Medulla oblongata (tissue), 1 donor: Measurements from ENCODE around the gene BOD1.
A peak's percentile ranks its signal among the peaks of the same experiment; 100 is the strongest.
"Not testable (repeated sequence)": the region's sequence is repeated elsewhere in the genome, so short reads cannot be mapped to it uniquely, and the experiment has no call there.

ENCODE experiments used
- DNase-seq: peaks from one replicate; pipeline ENCODE4 v3.0.0-alpha.2; 2015; ENCODE audit errors: extremely low spot score

Gene BOD1

DNA sequence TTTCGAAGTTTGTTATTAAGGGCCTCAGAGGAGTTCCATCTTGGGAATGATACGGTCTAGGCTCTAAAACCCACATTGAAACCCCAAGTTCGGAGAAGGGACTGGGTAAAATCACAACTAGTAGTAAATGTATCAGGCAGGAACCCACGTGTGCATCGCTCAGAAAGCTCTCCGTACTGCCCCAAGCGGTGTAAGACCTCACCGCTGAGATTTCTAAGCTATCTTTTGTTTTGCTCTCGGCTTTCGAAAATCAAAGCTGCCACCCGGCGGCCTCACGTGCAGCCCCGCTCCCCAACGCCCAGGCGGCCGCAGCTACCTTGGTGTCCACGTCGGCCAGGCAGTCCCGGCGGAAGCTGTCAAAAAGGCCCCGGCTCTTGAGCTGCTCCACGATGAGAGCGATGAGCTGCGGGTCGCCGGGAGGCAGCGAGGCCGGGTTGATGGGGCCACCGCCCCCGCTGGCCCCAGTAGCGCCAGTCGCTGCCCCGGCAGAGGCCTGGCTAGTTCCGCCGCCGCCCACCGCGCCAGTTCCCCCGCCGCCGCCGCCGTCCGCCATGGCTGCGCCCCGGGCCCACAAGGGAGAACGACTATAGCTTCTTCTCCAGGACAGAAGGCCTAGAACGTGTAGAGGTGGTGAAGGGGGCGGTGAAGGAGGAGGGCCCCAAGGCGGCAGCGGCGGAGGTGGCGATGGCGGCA is 420 bp downstream of the BOD1 start:
- peak; percentile 87 for DNase-seq

DNA sequence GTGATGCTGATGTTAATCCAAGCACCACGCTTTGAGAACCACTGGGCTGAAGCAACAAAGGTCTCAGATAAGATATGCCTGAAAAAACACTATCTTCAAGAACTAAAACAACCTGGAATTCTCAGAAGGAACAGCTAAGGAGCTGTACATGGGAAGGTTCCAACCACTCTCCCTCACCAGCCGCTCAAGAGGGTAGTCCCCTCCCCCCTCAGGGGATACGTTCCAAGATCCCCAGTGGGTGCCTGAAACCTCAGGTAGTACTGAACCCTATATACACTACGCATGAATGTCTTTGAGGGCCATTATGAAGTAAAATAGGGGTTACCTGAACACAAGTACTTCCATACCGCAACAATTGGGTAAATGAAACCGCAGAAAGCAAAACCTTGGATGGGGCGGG is 1.9 kb downstream of the BOD1 start:
- no peak for DNase-seq

DNA sequence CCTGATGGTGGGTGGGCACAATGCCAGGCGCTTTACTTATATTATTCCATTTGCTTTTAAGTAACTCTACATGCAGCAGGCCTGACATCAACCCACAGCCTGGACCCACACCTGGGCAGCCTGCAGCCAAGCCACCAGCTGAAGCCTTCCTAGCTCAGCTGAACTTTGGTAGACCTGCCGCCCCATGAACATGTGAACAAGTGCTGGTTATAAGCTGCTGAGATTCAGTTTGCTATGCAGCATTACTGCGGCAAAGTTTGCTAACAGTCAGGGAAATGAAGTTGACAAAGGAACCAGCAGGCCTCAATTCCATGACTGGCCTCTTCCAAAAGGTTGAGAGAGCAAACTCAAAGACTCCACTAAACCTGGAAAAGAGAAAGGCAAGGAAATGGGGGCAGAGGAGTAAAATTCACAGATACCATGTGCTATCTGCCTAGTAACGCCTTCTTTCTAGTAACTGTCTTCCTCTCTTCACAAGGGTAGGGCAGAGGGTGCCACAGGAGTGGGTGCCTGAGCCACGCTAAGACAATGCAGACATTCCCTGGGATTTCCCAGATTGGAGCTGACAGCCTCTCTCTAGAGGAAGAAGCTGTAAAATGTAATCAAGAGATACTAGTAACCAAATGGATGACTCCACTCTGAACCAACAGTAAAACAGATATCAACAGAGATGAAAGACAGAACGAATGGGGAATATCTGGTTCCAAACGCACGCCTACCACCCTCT is 2.9 kb downstream of the BOD1 start:
- no peak for DNase-seq

DNA sequence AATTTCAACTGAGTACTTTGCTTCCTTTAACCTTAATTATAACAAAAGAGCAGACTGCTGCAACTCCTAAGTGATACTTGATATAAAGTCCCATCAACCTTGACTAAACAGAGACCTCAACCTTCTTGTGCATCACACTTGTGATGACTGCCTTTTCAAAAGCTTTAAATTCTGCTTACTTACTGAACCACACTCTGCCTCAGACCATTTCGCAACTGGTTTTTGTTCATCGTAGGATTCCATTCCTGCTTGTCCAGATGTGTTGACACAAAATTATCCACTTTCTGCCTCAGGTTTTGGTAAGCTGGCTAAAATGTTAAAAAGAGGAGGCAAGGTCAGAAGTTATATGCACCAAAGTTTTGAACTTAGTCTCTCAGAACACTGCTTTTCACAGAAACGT is 3.5 kb downstream of the BOD1 start:
- no peak for DNase-seq

DNA sequence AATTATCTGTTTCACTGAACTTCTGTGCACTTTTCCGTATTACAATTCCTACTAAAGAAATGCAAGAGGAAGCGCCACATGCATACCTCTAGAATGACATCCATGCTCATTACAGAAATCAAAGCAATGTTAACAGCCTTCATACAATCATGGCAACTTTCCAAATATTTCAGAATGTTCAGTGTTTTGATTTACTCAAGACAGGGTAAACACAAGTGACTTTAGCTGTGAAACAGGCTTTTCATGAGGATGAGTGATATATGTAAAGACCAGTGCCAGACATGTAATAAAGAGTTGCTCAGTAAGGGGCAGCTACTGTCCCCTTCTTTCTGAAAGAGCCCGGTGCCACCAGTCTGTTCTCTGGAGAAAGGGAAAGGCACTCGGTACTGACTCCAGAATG is 4.7 kb downstream of the BOD1 start:
- DNase-seq, result no peak

DNA sequence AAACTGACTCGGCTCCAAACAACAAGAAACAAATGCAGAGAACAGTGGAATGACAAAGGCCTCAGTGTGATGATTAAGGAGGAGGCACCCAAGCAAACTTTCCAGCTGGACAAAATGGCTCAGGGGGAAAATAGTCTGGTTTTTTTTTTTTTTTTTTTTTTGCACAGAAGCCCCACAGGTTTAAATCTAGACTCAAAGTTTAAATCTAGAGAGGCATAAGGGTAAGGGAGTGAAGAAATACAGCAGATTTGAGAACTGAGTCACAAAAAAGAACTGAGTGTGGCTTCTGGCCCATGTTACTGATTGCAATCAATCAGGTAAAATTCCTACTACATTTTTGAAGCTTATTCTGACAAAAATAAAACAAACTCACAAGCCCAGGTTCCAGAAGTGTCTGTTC is 12.3 kb downstream of the BOD1 start:
- DNase-seq, result no peak

DNA sequence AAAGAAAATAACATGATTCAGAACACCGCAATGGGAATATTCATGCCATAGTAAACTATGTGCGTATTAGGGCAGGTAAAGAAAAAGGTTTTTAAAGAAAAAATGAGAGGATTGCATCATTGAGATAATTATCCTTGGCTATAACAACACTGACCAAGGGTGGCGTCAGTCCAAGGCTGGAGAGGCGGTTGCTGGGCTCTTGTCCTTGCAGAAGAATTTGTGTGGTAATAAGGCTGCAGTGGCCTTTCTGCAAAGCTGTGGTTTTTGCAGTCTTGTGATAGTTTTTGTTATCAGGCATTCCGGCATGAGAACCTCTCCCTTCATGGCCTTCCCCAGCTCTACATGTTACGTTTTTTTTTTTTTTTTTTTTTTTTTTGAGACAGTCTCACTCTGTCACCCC is 14.0 kb downstream of the BOD1 start:
- peak; percentile 49 for DNase-seq

DNA sequence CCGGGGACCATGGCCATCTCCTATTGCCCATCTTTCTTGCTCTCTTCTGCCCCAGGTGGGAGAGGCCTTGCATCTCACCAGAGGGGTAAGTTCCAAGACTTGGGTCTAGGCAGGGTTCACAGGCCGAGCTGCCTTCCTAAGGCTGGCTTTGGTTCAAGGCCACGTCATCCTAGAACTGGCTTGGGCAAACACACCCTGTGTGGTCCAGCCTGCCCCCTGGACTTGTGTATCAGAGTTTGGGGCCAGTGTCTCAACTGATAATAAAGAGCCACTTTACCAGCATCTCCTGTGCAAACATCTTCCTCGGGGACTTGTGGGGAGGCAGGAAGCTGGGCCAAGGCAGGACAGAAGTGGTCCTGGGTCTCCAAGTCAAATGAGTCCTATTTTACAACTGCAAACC is 17.8 kb downstream of the BOD1 start:
- no peak for DNase-seq

DNA sequence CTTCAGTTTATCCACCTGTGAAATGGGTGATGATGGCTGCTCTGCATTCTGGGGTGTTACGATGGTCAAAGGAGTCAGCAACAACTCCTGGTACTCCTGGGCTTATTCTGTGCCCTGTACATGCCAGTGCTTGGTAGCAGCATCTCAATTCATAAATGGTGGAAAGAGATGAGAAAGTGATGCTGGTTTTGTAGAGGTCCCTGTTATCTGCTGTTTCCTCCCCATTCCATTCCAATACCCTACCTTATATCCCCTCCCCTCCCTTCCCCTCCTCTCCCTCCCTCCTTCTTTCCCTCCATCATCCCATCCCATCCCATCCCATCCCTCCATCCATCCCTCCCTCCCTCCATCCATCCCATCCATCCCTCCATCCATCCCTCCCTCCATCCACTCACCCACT is 19.1 kb downstream of the BOD1 start:
- no peak for DNase-seq

DNA sequence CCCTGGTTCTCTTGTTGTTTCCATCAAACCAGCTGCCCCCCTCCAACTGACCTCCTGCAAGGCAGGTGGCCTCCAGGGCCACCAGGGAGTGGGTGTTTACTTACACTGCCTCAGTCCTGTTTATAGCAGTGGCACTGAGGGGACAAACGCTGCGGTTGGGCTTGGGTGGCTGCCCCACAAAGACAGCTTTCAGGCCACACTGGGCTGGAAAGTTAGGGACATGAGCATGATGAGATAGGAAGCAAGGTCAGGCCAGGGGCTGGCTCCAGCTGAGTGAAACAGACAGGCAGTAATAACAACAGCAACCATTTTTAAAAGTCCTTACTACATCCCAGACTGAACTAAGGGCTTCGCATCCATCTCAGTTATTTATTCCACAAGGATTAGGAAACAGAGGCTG is 20.6 kb downstream of the BOD1 start:
- DNase-seq, result no peak

DNA sequence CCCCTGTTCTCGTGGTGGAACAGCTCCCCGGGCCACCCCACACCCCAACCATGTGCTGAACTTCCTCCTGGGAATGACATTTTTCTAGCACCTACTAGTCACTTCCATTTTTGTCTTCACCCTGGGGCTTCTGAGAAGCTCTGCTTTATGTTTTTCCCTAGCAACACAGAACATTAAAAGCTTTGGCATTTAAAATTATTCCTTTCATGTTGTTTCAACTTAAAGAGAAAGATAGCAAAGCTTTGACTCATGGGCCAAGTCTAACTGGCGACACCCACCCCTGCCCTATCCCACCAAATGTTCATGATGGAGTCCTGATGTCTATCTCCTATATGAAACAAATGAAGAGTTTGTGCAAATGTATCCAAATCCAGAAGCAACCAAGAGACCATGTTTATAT is 22.4 kb downstream of the BOD1 start:
- no peak for DNase-seq

DNA sequence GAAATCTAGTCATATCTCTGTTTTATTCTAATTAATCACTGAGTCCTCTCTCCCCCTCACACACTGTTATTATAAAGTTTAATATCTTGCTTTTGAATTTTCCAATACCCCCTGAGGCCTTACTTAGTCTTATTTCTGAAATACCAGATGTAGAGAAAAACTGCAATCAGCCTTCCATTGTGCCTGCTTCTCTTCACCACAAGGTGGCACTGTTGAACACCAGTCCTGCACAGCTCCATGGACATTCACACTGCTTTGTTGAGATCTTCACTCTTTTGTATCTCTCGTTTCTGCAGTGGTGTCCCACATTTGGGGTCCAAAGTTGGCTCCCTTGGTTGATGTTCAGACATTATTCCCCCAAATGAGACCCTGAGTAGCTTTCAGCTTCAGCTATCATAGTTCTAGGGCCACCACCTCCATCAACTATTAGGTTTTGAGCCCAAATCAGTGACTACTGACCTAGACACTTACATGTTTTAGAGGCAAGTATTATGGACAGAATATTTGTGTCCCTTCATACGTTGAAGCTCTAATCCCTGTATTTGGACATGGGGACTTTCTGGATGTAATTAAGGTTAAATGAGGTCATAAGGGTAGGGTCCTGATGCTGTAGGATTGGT is 24.3 kb downstream of the BOD1 start:
- no peak for DNase-seq

DNA sequence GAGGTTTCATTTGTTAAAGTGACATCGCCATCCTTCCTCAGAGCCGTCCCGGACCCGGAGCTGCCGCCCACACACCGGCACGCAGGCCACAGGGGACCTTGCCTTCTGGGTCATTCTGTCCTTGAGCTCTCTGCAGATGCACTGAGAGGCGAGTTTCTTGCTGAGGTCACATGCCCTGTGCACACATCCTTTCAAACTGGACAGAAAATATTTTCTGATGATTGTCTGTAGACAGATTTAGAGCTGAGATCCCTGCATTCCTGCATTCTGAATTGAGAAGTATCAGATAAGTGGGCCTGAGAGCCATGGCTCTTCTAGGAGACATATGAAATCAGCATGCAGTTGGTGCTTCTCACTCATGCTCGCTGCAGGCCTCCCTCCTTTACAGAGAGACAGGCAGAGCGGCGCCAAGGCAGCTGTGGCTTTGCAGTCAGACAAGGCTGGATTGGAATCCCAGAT is 25.4 kb downstream of the BOD1 start:
- peak; percentile 20 for DNase-seq

DNA sequence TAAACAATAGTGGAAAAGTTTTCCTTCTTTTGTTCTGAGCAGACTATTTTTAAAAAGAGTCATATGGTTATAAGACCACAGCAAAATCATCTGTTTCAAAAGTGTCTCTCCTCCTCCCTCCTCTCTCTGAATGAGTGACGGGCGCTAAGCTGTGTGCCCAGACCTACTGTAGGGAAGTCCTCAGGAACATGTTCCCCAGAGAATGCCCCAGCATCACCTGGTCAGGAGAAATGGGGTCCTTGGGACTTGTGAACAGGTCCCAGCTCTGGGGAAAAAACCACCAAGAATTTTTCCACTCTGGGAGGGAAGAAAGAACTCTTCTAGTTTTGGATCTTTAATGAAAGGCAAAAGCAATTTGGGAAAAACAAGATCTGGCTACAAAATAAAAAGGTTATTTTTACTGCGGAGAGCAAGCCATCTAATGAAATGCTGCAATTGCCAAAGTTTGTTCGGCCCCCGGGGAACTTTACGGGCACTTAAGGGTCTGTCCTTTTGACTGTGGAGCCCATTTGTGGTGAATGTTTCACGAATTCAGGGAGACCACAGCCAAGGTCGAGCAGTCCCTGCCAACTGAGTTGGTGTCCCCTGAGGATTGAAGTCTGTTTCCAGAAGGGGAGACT is 25.9 kb downstream of the BOD1 start:
- DNase-seq, result peak; percentile 20

DNA sequence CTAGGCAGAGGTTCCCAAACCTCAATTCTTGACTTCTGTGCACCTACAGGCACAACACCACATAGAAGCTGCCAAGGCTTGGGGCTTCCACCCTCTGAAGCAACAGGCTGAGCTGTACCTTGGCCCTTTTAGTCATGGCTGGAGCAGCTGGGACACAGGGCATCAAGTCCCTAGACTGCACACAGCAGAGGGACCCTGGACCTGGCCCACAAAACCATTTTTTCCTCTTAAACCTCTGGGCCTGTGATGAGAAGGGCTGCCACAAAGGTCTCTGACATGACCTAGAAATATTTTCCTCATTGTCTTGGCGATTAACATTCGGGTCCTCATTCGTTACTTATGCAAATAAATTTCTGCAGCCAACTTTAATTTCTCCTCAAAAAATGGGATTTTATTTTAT is 30.3 kb downstream of the BOD1 start:
- not testable (repeated sequence) for DNase-seq

DNA sequence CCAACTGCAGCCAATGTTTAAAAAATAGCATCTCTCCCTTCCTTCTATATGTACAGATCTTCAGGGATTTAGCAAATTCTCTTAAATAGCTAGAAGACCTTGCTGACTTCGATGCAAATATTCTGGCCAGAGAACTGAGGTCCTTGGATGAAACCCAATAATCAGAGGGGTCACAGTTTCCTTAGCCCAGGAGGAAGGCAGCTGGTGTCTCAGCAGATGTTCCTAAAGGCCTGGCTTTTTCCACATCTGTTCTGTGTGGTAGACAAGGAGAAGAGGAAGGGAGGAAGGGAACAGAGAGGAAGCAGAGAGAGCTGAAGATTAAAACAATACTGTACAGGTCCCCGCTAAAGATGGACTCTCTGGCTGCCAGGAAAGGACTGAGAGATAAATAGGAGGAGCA is 33.1 kb downstream of the BOD1 start:
- DNase-seq, result no peak

DNA sequence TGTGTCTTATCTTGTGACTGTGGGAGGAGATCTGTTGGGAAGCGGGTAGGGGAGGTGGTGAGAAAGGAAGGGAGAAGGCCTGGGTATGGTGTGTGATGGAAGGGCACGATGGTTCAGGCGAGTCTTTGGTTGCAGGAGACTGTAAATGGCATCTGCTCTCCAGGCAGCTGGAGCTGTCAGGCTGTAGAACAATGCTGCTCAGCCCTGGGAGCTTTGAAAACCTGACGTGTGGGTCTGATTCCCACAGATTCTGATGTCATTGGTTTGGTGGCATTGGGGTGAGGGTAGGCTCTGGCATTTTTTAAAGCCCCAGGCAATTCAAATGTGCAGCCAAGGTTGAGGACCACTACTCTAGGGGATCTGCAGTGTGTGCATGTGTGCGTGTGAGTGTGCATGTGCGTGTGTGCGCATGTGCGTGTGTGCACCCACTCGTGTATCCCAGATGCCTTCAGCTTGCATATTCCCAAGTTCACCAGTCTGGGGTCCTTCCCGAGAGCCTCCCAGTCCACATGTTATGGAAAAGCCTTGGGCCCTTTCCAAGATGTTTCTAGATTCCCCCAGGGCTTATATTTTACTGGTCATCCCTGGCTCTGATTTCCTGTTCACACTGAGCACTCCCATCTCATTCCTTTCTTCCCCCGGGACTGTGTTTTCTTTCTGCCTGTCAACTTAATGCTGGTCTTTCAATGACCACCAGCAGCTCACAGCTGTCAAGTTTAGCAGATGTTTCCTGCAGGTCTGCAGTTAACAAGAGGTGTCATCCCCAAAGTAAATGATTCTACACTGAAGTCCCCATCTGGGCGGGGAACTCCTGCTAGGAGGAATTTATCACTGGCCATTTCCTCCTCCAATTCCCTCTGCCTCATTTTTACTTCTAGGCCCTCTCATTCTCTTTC is 34.0 kb downstream of the BOD1 start:
- no peak for DNase-seq

DNA sequence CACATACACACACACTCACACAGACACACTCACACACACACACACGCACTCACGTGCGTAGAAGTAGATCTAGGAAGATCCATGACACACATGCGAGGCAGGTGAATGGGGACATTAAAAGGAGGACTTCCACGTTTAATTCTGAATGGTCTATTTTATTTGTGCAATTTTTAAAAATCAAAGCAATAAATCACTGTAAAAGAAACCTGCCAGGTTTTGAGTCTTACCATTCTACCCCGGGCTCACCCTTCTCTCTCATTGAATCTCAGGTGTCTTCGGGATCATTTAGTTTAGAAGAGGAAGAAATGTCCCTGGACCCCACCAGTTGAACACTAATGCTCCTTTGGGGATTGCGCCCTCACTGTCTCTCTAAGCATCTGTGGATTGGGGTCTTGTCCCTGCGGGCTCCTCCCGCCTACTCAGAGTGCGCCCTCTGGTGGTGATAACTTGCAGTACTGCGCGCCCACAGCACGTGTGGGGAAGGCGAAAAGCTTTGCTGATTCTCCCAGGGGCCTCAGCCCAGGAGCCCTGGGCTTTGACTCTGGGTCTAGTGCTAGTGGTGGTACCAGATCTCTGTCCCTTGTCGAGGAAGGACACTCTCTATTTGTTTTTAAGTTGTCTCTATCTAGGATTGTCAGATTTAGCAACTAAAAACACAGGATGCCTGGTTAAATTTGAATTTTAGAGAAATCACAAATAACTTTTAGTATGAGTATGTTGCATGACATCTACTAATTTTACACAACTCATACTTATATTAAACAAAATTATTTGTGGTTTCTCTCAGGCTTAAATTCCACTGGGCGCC is 34.8 kb downstream of the BOD1 start:
- DNase-seq, result no peak

DNA sequence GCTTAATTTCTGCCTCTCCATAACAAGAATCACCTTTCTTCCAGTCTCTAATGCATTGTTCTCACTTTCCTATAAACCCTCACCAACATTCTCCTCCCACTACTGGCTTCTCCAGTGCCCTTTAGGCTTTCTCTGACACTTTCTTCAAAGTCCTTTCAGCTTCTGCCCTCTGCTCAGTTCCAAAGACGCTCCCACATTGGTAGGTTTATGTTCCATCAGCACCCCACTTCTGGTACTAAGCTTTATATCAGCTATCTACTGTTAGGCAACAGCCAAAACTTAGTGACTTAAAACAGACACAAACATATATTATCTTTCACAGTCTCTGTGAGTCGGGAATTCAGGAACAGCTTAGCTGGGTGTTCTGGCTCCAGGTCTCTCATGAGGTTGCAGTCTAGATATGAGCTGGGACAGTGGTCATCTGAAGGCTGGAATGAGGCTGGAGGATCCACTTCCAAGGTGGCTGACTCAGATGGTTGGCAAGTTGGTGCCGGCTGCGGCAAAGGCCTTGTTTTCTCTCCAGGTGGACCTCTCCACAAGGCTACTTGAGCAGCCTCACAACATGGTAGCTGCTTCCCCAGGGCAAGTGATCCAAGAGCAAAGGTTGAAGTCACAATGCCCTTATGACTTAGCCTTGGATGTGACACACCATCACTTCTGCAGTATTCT is 37.4 kb downstream of the BOD1 start:
- no peak for DNase-seq

DNA sequence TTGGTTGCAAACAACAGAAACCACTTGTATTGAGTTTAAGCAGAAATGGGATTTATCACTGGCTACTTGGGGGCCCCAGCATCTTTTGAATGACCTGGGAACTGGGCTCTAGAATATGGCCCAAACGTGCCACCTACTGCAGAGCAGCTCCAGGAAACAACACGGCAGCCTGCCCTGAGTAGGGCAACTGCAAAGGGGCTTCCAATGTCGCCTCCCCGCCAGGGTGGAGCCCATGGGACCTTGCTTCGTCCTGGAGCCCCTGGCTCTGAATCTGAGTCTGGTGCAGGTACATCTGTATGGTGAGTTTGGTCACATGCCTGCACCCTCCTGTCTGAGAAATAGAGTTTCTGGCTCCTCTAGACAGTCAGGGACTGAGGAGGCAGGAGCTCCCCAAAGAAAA is 38.6 kb downstream of the BOD1 start:
- DNase-seq, result no peak
